Dedifferentiated amniotic fluid mesenchymal stem cell (primary cell): ENCODE data around the gene STXBP6.

Source experiments
- DNase-seq: peaks from one replicate; pipeline ENCODE4 v3.0.0-alpha.2; 2016; ENCODE audit errors: extremely low spot score

The STXBP6 gene

DNA sequence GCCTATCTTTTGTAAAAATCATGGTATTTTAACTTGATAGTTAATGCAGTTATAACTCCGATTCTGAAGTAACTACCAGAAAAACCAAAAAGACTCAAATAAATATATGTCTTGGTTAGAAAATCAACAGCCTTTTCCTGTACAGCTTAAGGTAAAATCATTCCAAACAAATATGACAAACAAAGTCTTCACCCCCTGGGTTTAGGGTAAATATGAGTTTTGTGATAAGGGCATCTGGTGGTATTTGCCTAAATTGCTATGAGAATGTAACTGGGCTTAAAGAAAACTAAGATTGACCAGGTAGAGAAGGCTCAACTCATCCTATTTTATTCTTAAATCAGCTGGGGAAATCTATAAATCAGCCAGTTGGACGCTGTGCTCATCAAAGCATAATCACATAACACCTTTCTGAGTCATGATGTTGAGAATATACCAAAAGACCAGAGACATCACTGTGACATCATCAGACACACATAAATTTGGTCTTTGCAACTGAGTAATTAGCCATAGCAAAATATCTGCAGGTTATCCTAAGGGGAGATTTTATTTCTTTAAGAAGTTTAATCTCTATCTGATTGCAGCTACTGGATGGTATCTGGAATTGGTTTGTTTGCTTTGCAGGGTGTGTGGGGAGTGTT, 133.9 kb downstream of the STXBP6 start:
- DNase-seq: no peak

DNA sequence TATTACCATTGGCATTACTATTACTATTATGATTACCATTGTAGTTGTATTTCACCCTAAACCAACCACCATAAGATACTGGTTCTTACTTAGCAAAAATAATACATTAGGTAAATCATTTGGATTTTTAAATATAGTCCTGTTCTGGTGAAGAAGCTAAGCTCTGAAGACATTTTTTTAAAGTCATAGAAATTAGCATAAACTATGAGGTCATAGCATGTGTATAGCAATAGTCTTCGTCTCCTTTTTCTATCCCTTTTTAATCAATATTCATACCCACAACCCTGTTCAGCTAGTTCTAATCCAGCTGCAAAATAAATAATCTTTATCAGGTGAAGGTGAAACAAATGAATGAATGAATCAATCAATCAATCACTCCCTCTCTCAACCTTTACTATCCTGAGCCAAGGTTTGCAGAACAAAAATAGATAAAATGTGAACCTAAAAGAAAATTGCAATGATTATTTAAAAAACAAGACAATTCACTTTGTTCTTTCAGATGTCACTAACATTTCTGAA, 134.5 kb downstream of the STXBP6 start:
- DNase-seq: no peak

DNA sequence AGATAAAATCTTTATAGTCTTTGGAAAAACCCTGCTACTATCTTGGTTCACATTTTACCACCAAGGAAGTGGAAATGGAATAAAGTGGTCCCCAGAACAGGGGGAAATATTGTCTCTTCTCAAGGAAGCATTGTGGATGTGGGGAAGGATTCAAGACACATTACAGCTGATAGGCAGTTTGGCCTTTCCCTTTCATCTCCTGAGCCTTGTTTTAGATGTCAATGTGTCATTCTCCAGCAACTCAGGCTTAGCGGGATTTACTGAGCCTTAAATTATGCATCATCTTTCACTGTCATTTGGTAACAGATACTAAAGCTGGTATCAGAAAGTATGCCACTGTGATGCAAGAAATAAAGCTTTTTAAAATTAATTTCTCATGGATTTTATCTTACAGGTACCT, 136.2 kb downstream of the STXBP6 start:
- DNase-seq: no peak

DNA sequence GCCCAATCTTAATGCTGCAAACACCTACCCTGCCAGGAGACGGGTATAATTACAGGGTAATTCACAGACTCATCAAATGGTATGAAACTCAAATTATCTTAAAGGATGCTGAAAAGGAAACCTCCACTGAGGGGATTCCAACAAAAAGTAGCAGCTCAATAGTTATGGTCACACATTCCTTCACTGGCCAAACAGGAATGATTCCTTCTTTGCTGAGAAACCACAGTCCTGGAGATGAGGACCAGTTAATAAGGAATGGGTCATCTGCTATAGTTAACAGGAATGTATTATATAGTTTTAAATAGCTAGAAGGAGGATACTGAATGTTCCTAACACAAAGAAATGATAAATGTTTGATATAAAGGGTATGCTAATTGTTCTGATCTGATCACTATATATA, 136.9 kb downstream of the STXBP6 start:
- DNase-seq: no peak

DNA sequence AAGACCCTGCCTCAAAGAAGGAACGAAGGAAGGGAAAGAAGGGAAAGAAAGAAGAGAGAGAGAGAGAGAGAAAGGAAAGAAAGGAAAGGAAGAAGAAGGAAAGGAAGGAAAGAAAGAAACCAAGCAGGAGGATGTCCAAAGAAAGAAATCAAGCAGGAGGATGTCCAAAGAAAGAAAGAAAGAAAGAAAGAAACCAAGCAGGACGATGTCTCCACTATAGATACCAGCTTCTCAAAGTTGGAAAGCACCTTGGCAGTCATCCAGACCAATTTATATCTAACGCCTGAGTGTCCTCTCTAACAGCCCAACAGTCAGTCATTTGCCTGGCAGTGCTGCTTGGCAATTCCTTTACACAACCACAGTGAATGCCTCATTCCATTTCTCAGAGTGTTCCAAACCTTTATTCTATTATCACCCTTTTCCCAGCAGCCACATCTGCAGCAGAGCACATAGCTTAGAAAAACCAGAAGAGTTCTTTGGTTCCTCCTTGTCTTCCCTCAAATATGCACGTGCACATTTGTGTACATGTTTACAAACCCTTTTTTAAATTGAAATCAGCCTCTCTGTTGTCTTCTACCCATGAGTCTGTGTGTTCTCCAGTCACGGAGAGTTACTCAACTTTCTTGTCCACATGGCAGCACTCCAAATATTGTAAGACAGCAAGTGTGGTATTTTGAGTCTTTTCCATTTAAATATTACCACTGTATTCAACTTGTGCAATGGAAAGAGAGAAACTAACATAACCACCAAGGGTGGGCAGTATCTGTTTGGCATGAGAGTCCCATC, 138.4 kb downstream of the STXBP6 start:
- peak; percentile 85 for DNase-seq

DNA sequence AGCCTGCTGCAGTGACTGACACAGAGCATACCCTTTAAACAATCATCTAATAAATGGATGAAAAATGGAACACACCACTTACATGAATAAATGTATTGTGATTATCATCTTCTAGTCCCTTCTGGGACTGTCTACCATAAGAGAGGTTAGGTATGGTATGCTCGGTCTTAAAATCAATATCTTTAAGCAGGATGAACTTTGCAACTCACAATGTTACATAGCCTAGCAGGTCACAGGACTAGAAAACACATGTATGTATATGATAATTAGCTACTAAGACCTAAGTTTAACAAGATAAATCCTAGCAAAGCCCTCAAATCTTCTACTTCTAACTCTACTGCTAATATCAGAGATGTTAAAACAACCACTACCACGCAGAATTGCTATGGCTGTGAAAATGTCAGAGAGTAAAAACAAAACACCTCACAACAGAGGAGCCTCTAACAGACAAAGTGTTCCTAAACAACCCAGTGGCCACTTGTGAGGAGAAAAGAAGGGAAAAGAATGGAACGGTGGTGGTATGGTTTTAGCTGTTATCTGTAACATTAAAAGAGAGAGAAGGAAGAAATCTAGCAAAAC, 139.4 kb downstream of the STXBP6 start:
- DNase-seq: no peak

DNA sequence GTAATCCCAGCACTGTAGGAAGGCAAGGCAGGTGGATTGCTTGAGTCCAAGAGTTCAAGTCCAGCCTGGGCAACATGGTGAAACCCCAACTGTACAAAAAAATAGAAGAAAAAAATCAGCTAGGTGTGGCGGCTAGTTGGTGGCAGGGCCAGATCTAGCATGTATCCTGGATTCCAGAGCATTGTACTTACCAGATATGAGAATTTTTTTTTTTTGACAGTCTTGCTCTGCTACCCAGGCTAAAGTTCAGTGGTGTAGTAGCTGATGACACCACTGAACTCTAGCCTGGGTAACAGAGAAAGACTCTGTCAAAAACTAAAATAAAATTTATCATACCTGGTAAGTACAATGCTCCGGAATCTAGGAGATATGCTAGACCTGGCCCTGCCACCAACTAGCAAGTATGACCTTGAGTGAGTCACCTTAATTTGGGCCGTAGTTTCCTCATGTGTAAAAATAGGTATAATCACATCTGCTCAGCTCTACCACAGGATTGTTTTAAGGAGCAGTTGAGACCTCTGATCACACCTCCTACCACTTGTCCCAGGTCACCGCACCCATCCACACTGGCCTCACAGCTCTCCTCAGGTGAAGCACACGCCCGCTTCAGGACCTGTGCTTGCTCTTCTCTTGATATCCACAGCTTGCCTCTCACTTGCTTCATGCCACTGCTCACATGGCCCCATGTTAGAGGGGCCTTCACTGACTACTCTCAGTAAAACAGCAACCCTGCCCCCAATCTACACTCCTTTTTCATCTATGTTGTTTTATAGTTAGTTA, 140.2 kb downstream of the STXBP6 start:
- no peak for DNase-seq

DNA sequence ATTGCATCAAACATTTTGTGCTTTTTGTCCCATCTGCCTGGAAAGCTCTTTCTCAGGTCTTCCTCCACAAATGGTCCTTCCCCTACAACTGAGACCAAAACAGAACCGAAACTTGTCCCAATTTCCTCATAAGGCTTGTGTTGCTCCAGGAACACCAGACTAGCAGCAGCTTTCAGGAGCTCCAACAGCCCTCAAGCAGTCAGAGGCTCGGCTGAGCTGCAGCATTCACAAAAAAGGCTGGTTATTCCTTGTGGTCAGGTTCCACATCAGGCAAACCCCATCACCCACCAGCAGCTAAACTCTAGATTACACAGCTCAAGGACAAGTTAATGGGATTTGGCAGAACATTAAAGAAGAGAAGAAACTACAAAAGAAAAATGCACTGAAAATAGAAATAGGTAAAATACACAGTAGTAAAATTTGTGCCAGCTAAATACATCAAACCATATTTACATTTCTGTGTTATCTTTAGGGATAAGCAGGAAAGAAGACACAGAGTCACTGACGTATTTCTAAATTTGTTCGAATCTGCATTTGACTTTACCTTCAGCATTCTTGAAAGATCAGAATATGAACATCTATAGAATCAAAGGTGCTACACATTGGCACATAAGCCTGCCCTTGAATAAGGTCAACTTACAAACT, 141.2 kb downstream of the STXBP6 start:
- no peak for DNase-seq

DNA sequence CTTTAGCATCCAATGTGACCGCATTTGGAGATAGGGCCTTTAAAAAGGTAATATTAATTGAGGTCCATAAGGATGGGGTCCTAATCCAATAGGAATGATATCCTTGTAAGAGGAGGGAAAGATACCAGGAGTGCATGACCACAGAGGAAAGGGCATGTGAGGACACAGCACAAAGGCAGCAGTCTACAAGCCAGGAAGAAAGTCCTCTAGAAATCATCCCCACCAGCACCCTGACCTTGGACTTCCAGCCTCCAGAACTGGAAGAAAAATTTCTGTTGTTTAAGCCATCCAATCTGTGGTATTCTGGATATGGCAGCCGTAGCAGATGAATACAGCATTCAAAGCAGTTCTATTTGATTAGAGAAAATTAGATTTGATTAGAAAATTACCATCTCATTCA, 145.4 kb downstream of the STXBP6 start:
- no peak for DNase-seq

DNA sequence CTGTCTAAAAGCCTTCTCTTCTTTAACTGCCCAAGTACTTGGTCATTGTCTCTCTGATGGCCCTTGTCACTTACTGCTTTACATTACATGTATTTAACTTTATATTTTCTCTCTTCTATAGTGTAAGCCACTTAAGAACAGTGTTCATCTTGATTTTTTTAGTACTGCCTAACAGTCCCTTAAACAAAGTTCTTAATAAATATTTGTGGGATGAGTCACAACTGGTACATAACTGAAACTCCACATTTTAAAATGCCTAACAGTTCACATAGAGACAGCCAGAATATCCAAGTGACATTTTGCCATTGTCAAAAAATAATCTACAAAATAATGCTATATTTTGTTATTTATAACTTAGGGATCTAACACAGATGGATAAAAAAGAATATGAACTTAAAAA, 146.6 kb downstream of the STXBP6 start:
- peak; percentile 76 for DNase-seq

DNA sequence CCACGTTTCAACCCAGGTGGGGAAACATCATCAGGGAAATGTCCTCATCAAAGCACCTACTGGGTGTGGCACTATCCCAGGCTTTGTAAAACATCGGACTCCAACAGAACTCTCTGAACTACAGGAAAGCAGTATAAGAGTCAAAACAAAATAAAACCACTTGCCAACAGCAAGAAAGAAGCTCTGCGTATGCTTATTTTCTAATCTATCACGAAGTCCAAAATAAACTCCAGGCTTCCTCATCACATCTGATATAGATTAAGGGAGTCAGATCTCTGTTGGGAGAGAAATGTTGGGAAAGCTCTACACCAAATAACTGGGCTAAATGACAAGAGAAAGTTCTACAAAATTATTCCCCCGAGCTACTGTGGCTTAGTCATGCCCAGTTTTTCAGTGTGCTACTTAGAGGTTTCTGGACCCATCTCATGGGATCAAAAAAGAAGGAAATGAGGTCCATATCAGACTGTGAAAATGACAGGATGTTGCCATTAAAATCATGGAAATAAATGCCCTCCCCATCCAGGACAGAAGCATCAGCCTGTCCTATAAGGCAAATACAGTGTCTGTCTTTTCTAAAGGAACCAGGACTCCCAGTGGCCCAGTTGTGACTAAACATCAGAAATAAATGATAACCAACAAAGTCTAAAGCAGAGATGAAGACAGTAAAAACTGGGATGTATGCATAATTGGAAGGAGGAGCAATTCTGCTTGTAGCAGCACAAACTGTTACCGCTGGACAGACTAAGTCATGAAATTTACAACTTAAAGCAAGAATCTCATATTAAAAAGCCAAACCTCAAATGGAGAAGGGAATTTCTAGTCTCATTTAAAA, 149.5 kb downstream of the STXBP6 start:
- DNase-seq: peak; percentile 79

DNA sequence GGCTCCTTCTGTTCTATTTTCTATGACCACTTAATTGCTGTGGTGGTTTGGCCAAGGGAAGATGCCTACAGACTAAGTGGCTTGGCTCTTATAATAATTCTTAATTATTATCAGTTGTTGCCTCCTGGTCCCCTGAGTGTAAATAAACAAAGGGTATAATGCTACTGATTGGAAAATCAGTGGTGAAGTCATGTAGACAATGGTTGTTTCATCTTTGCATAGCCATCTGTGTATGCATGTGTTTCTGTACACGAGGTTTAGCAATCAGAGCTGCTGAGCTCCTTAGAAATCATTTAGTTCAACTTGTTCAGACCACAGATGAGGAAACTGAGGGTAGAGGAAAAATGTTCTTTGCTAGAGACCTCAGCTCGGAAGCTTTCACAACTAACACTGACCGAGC, 152.2 kb downstream of the STXBP6 start:
- no peak for DNase-seq

DNA sequence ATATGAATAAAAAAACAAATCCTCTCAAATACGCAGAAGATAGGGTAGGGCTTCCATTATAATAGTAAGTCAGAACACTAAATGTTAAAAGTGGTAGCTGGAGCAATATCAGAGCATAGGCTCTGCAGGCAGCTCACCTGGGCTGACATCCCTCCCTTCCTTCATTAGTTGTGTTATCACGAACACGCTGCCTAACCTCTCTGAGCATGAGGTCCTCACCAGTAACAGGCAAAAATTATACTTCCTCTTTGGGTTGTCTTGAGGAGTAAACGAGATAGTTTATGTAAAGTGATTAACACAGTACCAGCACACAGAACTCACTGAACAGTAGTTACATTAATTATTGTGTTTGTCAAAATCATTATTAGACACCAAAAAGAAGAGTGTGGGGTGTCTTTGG, 154.3 kb downstream of the STXBP6 start:
- DNase-seq: no peak

DNA sequence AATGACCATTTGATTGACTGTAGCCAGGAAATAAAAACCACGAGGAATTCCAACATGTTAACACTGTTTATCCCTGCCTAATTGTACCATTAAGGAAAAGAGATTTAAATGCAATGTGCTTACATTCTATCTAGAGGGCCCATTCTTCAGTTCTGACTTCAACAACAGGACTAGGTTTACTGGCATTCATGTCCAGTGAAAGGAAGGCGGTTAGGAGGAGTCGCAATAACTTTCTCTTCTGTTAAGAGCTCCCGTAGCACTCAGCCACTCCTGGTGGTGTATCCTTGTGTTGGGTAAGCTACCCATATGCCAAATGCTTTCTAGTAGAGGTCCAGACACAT, 154.7 kb downstream of the STXBP6 start:
- DNase-seq: no peak

DNA sequence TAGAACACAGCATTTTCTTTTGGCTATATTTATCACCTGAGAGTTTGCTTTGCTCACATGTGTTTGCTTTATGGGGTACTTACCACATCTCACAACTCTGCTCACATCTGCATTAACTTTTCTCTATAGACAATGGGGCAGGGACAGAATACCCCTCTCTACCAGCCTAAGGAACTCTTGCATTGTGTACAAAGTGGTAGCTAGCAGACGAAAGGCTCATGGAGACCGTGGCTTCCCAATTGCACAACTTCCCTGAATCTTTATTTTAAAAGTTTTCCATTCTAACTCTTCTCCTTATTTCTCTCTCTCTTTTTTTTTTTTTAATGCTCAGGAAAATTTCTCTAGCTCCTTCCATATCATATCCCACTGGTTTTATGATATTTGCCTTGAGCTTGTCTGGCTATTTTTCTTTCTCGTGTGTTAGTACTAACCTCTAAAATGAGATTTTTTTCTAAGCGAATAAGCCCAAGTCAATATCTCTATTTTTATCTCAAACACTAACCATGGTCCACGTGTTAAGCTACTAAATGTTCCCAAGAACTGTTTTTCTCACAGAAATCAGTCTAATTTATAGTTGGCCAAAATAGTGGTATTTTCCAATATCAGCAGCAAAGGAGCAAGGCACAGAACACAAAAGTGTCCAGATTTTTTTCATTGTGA, 155.2 kb downstream of the STXBP6 start:
- no peak for DNase-seq

DNA sequence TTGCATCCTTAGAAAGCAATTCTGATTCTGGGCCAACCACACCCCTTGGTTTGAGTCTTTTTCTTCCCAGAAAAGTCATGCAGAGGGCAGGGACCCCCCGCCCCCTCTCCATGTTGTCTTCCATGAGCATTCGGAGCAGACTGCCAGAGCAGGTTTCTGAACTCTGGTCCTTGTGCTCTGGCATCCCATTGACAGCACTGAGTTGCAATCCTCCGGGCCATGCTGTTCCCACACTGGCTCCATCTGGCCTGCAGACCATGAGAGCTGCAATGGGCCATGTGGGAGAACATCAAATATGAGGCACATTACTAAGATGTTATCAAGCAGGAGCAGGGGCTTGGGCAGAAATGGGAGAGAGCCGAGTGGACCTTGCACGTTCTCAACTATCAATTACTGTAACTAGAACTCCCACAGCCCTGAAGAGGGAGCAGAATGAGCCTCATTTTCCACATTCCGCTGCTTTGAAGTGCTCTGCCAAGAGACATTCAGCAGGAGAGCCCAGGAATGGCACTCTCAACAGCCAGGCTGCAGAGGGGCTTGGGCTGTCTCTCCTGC, 157.4 kb downstream of the STXBP6 start:
- DNase-seq: no peak

DNA sequence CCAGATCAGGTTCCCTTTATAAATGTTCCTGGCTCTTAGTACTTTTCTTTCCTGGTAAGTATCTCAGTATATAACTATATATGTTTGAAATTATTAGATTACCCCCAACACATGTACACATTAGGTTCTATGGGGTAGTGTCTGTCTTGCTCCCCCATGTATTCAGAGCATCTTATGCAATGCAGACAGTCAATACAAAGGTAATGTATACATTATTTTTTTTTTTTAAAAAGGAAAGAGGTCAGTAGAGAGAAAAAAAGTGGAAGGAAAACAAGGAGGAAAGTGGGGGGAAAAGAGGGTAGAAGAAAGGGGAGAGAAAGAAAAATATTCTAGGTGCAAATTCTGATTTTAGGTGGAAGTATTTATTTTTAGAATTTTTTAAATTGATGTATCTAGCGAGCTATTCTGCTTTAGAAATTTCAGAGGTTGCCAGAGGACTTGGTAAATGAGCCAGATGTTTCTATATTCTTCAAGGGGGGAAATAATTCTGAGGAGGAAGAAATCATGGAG, 157.9 kb downstream of the STXBP6 start:
- DNase-seq: no peak

DNA sequence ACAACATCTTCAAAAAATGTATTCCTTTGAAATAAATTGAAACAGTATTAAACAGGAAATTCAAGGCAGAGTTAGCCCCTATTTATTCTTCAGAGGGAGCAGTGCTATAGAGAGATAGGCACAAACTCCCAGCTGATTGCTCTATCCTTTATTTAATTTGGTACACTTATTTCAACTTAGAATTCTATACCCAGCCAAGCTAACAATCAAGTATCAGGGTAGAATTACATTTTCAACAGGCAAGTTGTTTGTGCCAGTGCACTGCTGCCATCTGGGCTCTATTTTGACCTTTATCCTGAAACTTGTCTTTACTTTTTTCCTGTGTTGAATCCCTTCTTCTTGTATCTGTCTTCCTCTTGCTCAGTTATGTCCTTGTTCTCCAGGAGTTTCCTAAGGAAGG, 159.2 kb downstream of the STXBP6 start:
- DNase-seq: no peak

DNA sequence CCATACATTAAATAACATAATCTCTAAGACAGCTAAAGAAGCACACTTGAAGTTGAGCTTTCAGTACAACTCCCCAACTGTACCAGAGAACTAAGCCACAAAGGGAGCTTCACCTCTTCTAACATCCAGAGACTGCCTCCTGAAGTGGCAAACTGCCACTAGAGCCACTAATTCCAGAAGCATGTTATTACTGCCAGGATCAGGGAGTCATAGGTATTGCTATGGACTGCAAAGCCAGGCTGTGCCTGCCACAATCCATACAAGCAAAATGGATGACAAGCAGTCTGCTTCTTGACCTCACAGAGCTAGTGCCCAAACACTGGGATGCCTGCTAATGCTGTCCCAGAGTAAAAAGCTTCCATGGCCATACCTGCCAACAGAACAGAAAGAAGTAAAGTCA, 160.1 kb downstream of the STXBP6 start:
- DNase-seq: no peak

DNA sequence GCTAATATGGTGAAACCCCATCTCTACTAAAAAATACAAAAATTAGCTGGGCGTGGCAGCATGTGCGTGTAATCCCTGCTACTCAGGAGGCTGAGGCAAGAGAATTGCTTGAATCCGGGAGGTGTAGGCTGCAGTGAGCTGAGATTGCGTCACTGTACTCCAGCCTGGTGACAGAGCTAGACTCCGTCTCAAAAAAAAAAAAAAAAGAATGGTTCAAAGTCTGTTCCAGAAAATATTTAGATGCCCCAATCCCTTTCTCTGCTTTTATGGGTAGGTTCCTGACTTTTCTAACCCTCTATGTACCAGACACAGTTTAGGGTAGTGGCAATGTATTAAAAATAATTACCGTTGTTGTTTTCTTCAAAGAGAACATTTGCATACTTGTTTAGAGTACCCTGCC, 161.4 kb downstream of the STXBP6 start:
- no peak for DNase-seq
